ENCODE data around the gene ZSCAN21. TPM values are rescaled to one million over a fixed set of nuclear protein-coding genes. Genes with fewer than 3 reads are reported as not detected.

ZSCAN21 gene
- total RNA-seq, 8 experiments from 2014 or later, result 5.9 to 19.5 (median 16.1) TPM

GRCh38 chr7:100088095-100088620, 38.6 kb downstream of the ZSCAN21 start:
- in situ Hi-C loops (cut with MboI; ENCODE audit: low pct_unique_long_range_greater_than_20kb in 2 of 9, low sequenced_read_pairs in 9 of 9, unreplicated experiment in 9 of 9), result no loop called here
- Histone ChIP-seq H3K4me1 (replicated peaks in 1 of 2) (peaks cover 10 to 14% of the 10 kb centered on the region in 2 donors), H3K4me3 (peak overlapping the region; percentile 59 to 94 (median 70)), H3K27ac (peak overlapping the region; percentile 78 to 93)
- WGBS, 10 experiments, result 33 to 100% (median 86%) methylated on average over 1 to 11 of the region's 11 CpGs; no CpG with 5 or more reads in 1 of the 10 experiments
- peak in 1 of 8 experiments; percentile 11 for ATAC-seq (replicated peaks in 6 of 8)

- ATAC-seq (replicated peaks in 6 of 8), result peak; percentile 15 to 88 (median 76)
Measured at GRCh38 chr7:100088621-100089457, 39.3 kb downstream of the ZSCAN21 start, which contains the start of gene COPS6. COPS6 (plus strand) TSS chr7:100088969; CDS start chr7:100088991, 22 bp downstream.

GRCh38 chr7:100089458-100090196, 40.1 kb downstream of the ZSCAN21 start:
- Histone ChIP-seq H3K27ac (peak overlapping the region; percentile 78 to 93), H3K4me1 (replicated peaks in 1 of 2) (peaks cover 10 to 12% of the 10 kb centered on the region in 2 donors), H3K4me3 (peak overlapping the region; percentile 59 to 94 (median 70))
- ATAC-seq (replicated peaks in 6 of 8), result peak in 2 of 8 experiments; percentile 12 to 19
- 3 to 28% (median 11%) methylated on average over 2 to 6 of the region's 7 CpGs; no CpG with 5 or more reads in 2 of the 10 experiments for WGBS, 10 experiments
- in situ Hi-C loops (cut with MboI; ENCODE audit: low pct_unique_long_range_greater_than_20kb in 2 of 9, low sequenced_read_pairs in 9 of 9, unreplicated experiment in 9 of 9), result no loop called here

More at GRCh38 chr7:100088621-100089457, 39.3 kb downstream of the ZSCAN21 start, which contains the start of gene COPS6:
- in situ Hi-C loops (cut with MboI; ENCODE audit: low pct_unique_long_range_greater_than_20kb in 2 of 9, low sequenced_read_pairs in 9 of 9, unreplicated experiment in 9 of 9), result no loop called here
- H3K4me3 ChIP-seq, result peak within 1 kb of the TSS; percentile 59 to 94 (median 70)
- H3K27ac ChIP-seq, result peak within 1 kb of the TSS; percentile 78 to 93
- 0 to 20% (median 1%) methylated on average over 1 to 17 of the region's 68 CpGs; no CpG with 5 or more reads in 3 of the 10 experiments for WGBS, 10 experiments
- H3K4me1 ChIP-seq (replicated peaks in 1 of 2), result peaks cover 10 to 12% of the 10 kb centered on the region in 2 donors

GRCh38 chr7:100090527-100091410, 41.2 kb downstream of the ZSCAN21 start:
- no peak for ATAC-seq (replicated peaks in 6 of 8)

GRCh38 chr7:100091411-100092181, 42.0 kb downstream of the ZSCAN21 start:
- 17 to 85% (median 63%) methylated on average over 2 to 12 of the region's 19 CpGs; no CpG with 5 or more reads in 2 of the 10 experiments for WGBS, 10 experiments
- Histone ChIP-seq H3K27ac (no peak overlapping the region), H3K4me1 (replicated peaks in 1 of 2) (peaks cover 10 to 12% of the 10 kb centered on the region in 2 donors), H3K4me3 (no peak overlapping the region)
- in situ Hi-C loops (cut with MboI; ENCODE audit: low pct_unique_long_range_greater_than_20kb in 2 of 9, low sequenced_read_pairs in 9 of 9, unreplicated experiment in 9 of 9), result no loop called here
- ATAC-seq (replicated peaks in 6 of 8), result peak in 1 of 8 experiments; percentile 1

More at GRCh38 chr7:100090527-100091410, 41.2 kb downstream of the ZSCAN21 start:
- H3K4me1 ChIP-seq (replicated peaks in 1 of 2), result peaks cover 10 to 12% of the 10 kb centered on the region in 2 donors
- H3K27ac ChIP-seq, result no peak overlapping the region
- in situ Hi-C loops (cut with MboI; ENCODE audit: low pct_unique_long_range_greater_than_20kb in 2 of 9, low sequenced_read_pairs in 9 of 9, unreplicated experiment in 9 of 9), result no loop called here
- 78 to 100% (median 100%) methylated on average over 1 to 11 of the region's 14 CpGs; no CpG with 5 or more reads in 3 of the 10 experiments for WGBS, 10 experiments
- no peak overlapping the region for H3K4me3 ChIP-seq

GRCh38 chr7:100093054-100093453, 43.5 kb downstream of the ZSCAN21 start:
- ATAC-seq (replicated peaks in 6 of 8), result no peak
- in situ Hi-C loops (cut with MboI; ENCODE audit: low pct_unique_long_range_greater_than_20kb in 2 of 9, low sequenced_read_pairs in 9 of 9, unreplicated experiment in 9 of 9), result no loop called here

GRCh38 chr7:100093498-100093897, 43.9 kb downstream of the ZSCAN21 start:
- Histone ChIP-seq H3K27ac (no peak overlapping the region), H3K4me1 (replicated peaks in 1 of 2) (peaks cover 6% of the 10 kb centered on the region in 2 donors), H3K4me3 (no peak overlapping the region)
- 27 to 100% (median 79%) methylated on average over 2 to 6 of the region's 13 CpGs; no CpG with 5 or more reads in 6 of the 10 experiments for WGBS, 10 experiments
- in situ Hi-C loops (cut with MboI; ENCODE audit: low pct_unique_long_range_greater_than_20kb in 2 of 9, low sequenced_read_pairs in 9 of 9, unreplicated experiment in 9 of 9), result no loop called here
- ATAC-seq (replicated peaks in 6 of 8), result no peak

More at GRCh38 chr7:100093054-100093453, 43.5 kb downstream of the ZSCAN21 start:
- Histone ChIP-seq H3K4me3 (no peak overlapping the region), H3K4me1 (replicated peaks in 1 of 2) (peaks cover 9 to 10% of the 10 kb centered on the region in 2 donors), H3K27ac (no peak overlapping the region)
- WGBS, 10 experiments, result 20 to 100% (median 67%) methylated on average over 1 to 3 of the region's 8 CpGs; no CpG with 5 or more reads in 5 of the 10 experiments

- in situ Hi-C loops (cut with MboI; ENCODE audit: low pct_unique_long_range_greater_than_20kb in 2 of 9, low sequenced_read_pairs in 9 of 9, unreplicated experiment in 9 of 9), result no loop called here
- ATAC-seq (replicated peaks in 6 of 8), result no peak
- H3K27ac ChIP-seq, result no peak overlapping the region
Measured at GRCh38 chr7:100093925-100094486, 44.4 kb downstream of the ZSCAN21 start.

GRCh38 chr7:100095289-100095688, 45.7 kb downstream of the ZSCAN21 start:
- ATAC-seq (replicated peaks in 6 of 8), result no peak
- WGBS, 10 experiments, result 80 to 100% (median 94%) methylated on average over 1 to 4 of the region's 9 CpGs; no CpG with 5 or more reads in 6 of the 10 experiments
- H3K4me1 ChIP-seq (replicated peaks in 1 of 2), result peaks cover 10% of the 10 kb centered on the region in 2 donors
- in situ Hi-C loops (cut with MboI; ENCODE audit: low pct_unique_long_range_greater_than_20kb in 2 of 9, low sequenced_read_pairs in 9 of 9, unreplicated experiment in 9 of 9), result no loop called here
- no peak overlapping the region for H3K27ac ChIP-seq
- no peak overlapping the region for H3K4me3 ChIP-seq

More at GRCh38 chr7:100093925-100094486, 44.4 kb downstream of the ZSCAN21 start:
- no peak overlapping the region for H3K4me3 ChIP-seq
- 80 to 100% (median 83%) methylated on average over 1 to 8 of the region's 16 CpGs; no CpG with 5 or more reads in 1 of the 10 experiments for WGBS, 10 experiments
- peaks cover 8% of the 10 kb centered on the region in 2 donors for H3K4me1 ChIP-seq (replicated peaks in 1 of 2)

GRCh38 chr7:100095704-100096103, 46.1 kb downstream of the ZSCAN21 start:
- in situ Hi-C loops (cut with MboI; ENCODE audit: low pct_unique_long_range_greater_than_20kb in 2 of 9, low sequenced_read_pairs in 9 of 9, unreplicated experiment in 9 of 9), result no loop called here
- no peak overlapping the region for H3K4me3 ChIP-seq
- 90 to 100% (median 98%) methylated on average over 1 to 7 of the region's 17 CpGs; no CpG with 5 or more reads in 5 of the 10 experiments for WGBS, 10 experiments
- no peak for ATAC-seq (replicated peaks in 6 of 8)
- H3K4me1 ChIP-seq (replicated peaks in 1 of 2), result peaks cover 10% of the 10 kb centered on the region in 2 donors
- no peak overlapping the region for H3K27ac ChIP-seq

- in situ Hi-C loops (cut with MboI; ENCODE audit: low pct_unique_long_range_greater_than_20kb in 2 of 9, low sequenced_read_pairs in 9 of 9, unreplicated experiment in 9 of 9), result no loop called here
Measured at GRCh38 chr7:100098913-100099312, 49.3 kb downstream of the ZSCAN21 start.

More at GRCh38 chr7:100098913-100099312, 49.3 kb downstream of the ZSCAN21 start:
- Histone ChIP-seq H3K4me1 (replicated peaks in 1 of 2) (peaks cover 14 to 15% of the 10 kb centered on the region in 2 donors), H3K27ac (no peak overlapping the region), H3K4me3 (peak overlapping the region in 1 of 5 donors; percentile 78)
- ATAC-seq (replicated peaks in 6 of 8), result no peak
- 75 to 100% (median 100%) methylated on average over 1 to 7 of the region's 10 CpGs; no CpG with 5 or more reads in 3 of the 10 experiments for WGBS, 10 experiments

Measured in motor neuron (in vitro differentiated cells).